K562 (cell line): ENCODE results near the gene MADCAM1. TPM values are rescaled to one million over a fixed set of nuclear protein-coding genes. Genes with fewer than 3 reads are reported as not detected.
A peak's percentile ranks its signal among the peaks of the same experiment; 100 is the strongest.

ENCODE experiments used
- CHCHD3 ChIP-seq: fragments of 250-450 bp; sonication (Bioruptor Pico); IDR thresholded peaks from 2 replicates; pipeline ENCODE4 v2.1.2; 2022; ENCODE audit warnings: mild to moderate bottlenecking
- CREM ChIP-seq: IDR thresholded peaks from 2 replicates; pipeline ENCODE4 v1.6.1; 2014; ENCODE audit warnings: antibody characterized with exemption, low read depth
- DPF2 ChIP-seq: fragments of 450-650 bp; IDR thresholded peaks from 2 replicates; pipeline ENCODE4 v1.6.1; 2016
- JUN ChIP-seq, 2 experiments: sonication (generic) in 1 of 2; formaldehyde crosslinking in 1 of 2; IDR thresholded peaks; 2 replicates each; pipeline versions ENCODE4 v1.6.1 to v1.8.0; 2012 to 2022; ENCODE audit warnings: borderline replicate concordance in 2 of 2, mild to moderate bottlenecking in 2 of 2, improper control_type of control experiment in 1 of 2, low read depth in 1 of 2, low read length in 1 of 2, missing genetic modification reagents in 1 of 2
- L3MBTL2 ChIP-seq: fragments of 450-650 bp; IDR thresholded peaks from 2 replicates; pipeline ENCODE4 v1.6.1; 2016; ENCODE audit warnings: mild to moderate bottlenecking, moderate library complexity
- NCOA2 ChIP-seq, 2 experiments: fragments of 450-650 bp; IDR thresholded peaks; 2 replicates each; pipeline ENCODE4 v1.6.1; 2018; ENCODE audit warnings: mild to moderate bottlenecking in 2 of 2, moderate library complexity in 1 of 2; ENCODE audit not compliant: partially characterized antibody in 2 of 2
- NR2C1 ChIP-seq, 2 experiments: fragments of 450-650 bp; IDR thresholded peaks; 2 replicates each; pipeline ENCODE4 v1.6.1; 2017; ENCODE audit warnings: mild to moderate bottlenecking in 2 of 2, antibody characterized with exemption in 1 of 2, inconsistent platforms in 1 of 2, missing compliant biosample characterization in 1 of 2, missing genetic modification characterization in 1 of 2
- PTRF ChIP-seq: fragments of 450-650 bp; IDR thresholded peaks from 2 replicates; pipeline ENCODE4 v1.6.1; 2016; ENCODE audit warnings: mild to moderate bottlenecking, missing genetic modification characterization, missing compliant biosample characterization
- RBM17 ChIP-seq: fragments of 200-400 bp; formaldehyde crosslinking; IDR thresholded peaks from 2 replicates; pipeline ENCODE4 v1.6.1; 2017; ENCODE audit warnings: low read depth, mild to moderate bottlenecking, low read length, borderline replicate concordance
- SMAD3 ChIP-seq: fragments of 450-650 bp; formaldehyde crosslinking; conservative IDR thresholded peaks from 2 replicates; pipeline ENCODE4 v1.4.0; 2020; ENCODE audit warnings: mild to moderate bottlenecking
- TCFL5 ChIP-seq: fragments of 250-450 bp; sonication (Bioruptor Pico); conservative IDR thresholded peaks from 2 replicates; pipeline ENCODE4 v1.6.1; 2021; ENCODE audit warnings: mild to moderate bottlenecking, moderate library complexity, matching md5 sums
- TFAM ChIP-seq: fragments of 250-450 bp; sonication (Bioruptor Pico); conservative IDR thresholded peaks from 2 replicates; pipeline ENCODE4 v1.5.0; 2021; ENCODE audit warnings: mild to moderate bottlenecking, moderate library complexity
- WHSC1 ChIP-seq: IDR thresholded peaks from one replicate; pipeline ENCODE4 v1.6.1; 2012; ENCODE audit warnings: low read length, control low read depth, inconsistent platforms
- ZKSCAN1 ChIP-seq: fragments of 150-350 bp; IDR thresholded peaks from 2 replicates; pipeline ENCODE4 v1.6.1; 2016; ENCODE audit warnings: low read depth, low read length
- ZNF224 ChIP-seq: sonication (generic); formaldehyde crosslinking; IDR thresholded peaks from 2 replicates; pipeline ENCODE4 v1.8.0; 2022; ENCODE audit warnings: mild to moderate bottlenecking, missing genetic modification reagents
- ZNF583 ChIP-seq: fragments of 250-450 bp; sonication (Bioruptor Pico); IDR thresholded peaks from 2 replicates; pipeline ENCODE4 v1.4.0; 2020
- ZNF589 ChIP-seq: fragments of 200-800 bp; sonication (Bioruptor generic); IDR thresholded peaks from 2 replicates; pipeline ENCODE4 v1.6.1; 2016; ENCODE audit warnings: low read depth, missing genetic modification characterization, missing compliant biosample characterization
- ZNF75A ChIP-seq: fragments of 450-650 bp; formaldehyde crosslinking; IDR thresholded peaks from 2 replicates; pipeline ENCODE4 v1.4.0; 2020; ENCODE audit warnings: mild to moderate bottlenecking
- polyA plus RNA-seq, 8 experiments: library from polyadenylated mRNA; depleted of rRNA in 4 of 8; stranded (reverse) in 5 of 8; unstranded in 3 of 8; fragments of >200 nt; fragmentation: Nextera tagmentation in 2 of 8; fragmentation: Illumina TruSeq in 1 of 8; extraction: Ambion mirVana in 2 of 8; extraction: Trizol in 1 of 8; gene quantifications; 2 replicates each; pipeline versions ENCODE4 v1.2.1 to v1.2.3, GENCODE V29; 2011 to 2014; ENCODE audit warnings: inconsistent platforms in 1 of 8, missing spikeins in 1 of 8
- total RNA-seq, 7 experiments: library from RNA; depleted of rRNA in 6 of 7; stranded (reverse); fragments of >200 nt in 6 of 7; fragmentation: Illumina TruSeq in 2 of 7; extraction: Trizol in 2 of 7; gene quantifications; 2 replicates each; pipeline versions ENCODE4 v1.2.1 to v1.2.3, GENCODE V29; 2011 to 2021; ENCODE audit warnings: low replicate concordance in 1 of 7
- TF ChIP-seq, protein P1 (sequence below): sonication (generic); formaldehyde crosslinking; IDR thresholded peaks from 2 replicates; pipeline ENCODE4 v1.8.0; 2022; ENCODE audit warnings: mild to moderate bottlenecking, missing genetic modification reagents
- TF ChIP-seq, protein P2 (sequence below): fragments of 450-650 bp; IDR thresholded peaks from 2 replicates; pipeline ENCODE4 v1.6.1; 2016; ENCODE audit warnings: borderline replicate concordance
- TF ChIP-seq, protein P3 (sequence below): fragments of 450-650 bp; formaldehyde crosslinking; IDR thresholded peaks from 2 replicates; pipeline ENCODE4 v1.4.0; 2020; ENCODE audit warnings: mild to moderate bottlenecking
- TF ChIP-seq, protein P4 (sequence below), 2 experiments: fragments of 450-650 bp in 1 of 2; sonication (generic) in 1 of 2; formaldehyde crosslinking in 1 of 2; IDR thresholded peaks in 1 of 2; conservative IDR thresholded peaks in 1 of 2; 2 replicates each; pipeline versions ENCODE4 v1.6.1 to v1.8.1; 2016 to 2023; ENCODE audit warnings: mild to moderate bottlenecking in 2 of 2, moderate library complexity in 2 of 2, inconsistent platforms in 1 of 2, missing genetic modification reagents in 1 of 2

Gene MADCAM1
- total and polyA plus RNA-seq, 9 of the 15 experiments (the other 6 are each of a cell fraction or from before 2014, with no cell fraction given): 0.09 to 0.36 (median 0.09) TPM; not detected in 6

DNA sequence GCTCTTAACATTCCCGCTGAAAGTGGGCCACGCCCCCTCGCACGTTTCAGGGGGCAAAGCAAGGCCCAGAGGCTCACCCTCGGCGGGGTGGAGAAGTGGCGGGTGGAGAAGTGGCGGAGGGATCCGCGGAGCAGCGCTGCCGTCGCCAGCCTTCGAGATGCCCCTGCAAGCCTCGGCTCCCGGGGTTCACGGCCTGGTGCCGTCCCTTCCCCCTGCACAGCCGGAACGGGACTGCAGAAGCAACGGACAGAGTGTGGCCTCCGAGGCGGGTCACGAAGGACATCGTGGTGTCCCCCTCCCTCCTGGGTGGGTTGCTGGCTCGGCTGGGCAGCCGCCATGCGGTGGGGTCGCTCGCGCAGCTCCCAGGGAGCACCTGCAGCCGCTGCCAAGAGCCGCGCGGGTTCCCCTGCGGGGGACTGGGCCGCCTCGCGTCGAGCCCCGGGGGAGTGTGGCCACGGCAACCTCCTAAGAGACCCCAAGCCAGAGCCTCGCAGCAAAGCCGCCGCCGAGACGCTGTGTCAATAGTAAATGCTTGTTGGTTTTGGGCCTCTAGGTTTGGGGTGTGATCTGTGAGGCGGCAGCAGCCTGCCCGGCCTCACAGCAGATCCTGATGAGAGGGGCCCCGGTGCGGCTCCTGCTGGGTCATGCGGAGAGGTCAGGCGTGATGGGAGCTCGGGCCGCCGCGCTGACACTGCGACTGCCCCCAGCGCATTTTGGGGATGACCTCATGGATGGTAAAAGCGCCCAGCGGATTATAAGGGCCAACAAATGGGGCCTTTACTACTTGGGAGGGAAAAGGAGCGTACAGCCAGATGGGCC, 16.5 kb downstream of the MADCAM1 start (continued):
- TF ChIP-seq, protein P1, sequence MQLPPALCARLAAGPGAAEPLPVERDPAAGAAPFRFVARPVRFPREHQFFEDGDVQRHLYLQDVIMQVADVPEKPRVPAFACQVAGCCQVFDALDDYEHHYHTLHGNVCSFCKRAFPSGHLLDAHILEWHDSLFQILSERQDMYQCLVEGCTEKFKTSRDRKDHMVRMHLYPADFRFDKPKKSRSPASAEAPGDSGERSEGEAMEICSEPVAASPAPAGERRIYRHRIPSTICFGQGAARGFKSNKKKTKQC: no peak
- TF ChIP-seq ZNF75A: no peak
- no peak for TF ChIP-seq JUN (IDR thresholded peaks at IDR 0.05; ENCODE audit: borderline replicate concordance, low read depth, low read length)
- 0 out of 2 replicates have a peak, but pooled peaks have one; percentile 56 for TF ChIP-seq JUN (CRISPR knock-in tag; IDR thresholded peaks at IDR 0.05; ENCODE audit: borderline replicate concordance)
- peak; percentile 56; the same call in 1 of the 2 replicates for TF ChIP-seq NR2C1 (IDR thresholded peaks at IDR 0.05)
- TF ChIP-seq NR2C1 (tag; IDR thresholded peaks at IDR 0.05): 0 out of 2 replicates have a peak, but pooled peaks have one; percentile 41
- TF ChIP-seq ZKSCAN1: no peak
- no peak for TF ChIP-seq ZNF589 (CRISPR knock-in tag)
- TF ChIP-seq CREM: no peak
- TF ChIP-seq NCOA2 (IDR thresholded peaks at IDR 0.05; ENCODE audit: partially characterized antibody in 2 of 2): no peak
- TF ChIP-seq, protein P2, sequence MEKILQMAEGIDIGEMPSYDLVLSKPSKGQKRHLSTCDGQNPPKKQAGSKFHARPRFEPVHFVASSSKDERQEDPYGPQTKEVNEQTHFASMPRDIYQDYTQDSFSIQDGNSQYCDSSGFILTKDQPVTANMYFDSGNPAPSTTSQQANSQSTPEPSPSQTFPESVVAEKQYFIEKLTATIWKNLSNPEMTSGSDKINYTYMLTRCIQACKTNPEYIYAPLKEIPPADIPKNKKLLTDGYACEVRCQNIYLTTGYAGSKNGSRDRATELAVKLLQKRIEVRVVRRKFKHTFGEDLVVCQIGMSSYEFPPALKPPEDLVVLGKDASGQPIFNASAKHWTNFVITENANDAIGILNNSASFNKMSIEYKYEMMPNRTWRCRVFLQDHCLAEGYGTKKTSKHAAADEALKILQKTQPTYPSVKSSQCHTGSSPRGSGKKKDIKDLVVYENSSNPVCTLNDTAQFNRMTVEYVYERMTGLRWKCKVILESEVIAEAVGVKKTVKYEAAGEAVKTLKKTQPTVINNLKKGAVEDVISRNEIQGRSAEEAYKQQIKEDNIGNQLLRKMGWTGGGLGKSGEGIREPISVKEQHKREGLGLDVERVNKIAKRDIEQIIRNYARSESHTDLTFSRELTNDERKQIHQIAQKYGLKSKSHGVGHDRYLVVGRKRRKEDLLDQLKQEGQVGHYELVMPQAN: no peak
- TF ChIP-seq L3MBTL2: peak; percentile 26; the same call in 1 of the 2 replicates
- TF ChIP-seq CHCHD3: no peak
- TF ChIP-seq PTRF (tag): no peak
- TF ChIP-seq, protein P3, sequence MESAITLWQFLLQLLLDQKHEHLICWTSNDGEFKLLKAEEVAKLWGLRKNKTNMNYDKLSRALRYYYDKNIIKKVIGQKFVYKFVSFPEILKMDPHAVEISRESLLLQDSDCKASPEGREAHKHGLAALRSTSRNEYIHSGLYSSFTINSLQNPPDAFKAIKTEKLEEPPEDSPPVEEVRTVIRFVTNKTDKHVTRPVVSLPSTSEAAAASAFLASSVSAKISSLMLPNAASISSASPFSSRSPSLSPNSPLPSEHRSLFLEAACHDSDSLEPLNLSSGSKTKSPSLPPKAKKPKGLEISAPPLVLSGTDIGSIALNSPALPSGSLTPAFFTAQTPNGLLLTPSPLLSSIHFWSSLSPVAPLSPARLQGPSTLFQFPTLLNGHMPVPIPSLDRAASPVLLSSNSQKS (CRISPR knock-in tag): no peak
- TF ChIP-seq TCFL5: no peak
- 0 out of 2 replicates have a peak, but pooled peaks have one; percentile 15 for TF ChIP-seq DPF2
- TF ChIP-seq WHSC1: no peak
- TF ChIP-seq SMAD3 (CRISPR knock-in tag): no peak
- TF ChIP-seq, protein P4, sequence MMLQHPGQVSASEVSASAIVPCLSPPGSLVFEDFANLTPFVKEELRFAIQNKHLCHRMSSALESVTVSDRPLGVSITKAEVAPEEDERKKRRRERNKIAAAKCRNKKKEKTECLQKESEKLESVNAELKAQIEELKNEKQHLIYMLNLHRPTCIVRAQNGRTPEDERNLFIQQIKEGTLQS (IDR thresholded peaks at IDR 0.05): peak; percentile 73
- TF ChIP-seq, protein P4 (CRISPR knock-in tag; conservative IDR thresholded peaks at IDR 0.05): no peak
- no peak for TF ChIP-seq RBM17
- TF ChIP-seq ZNF583 (CRISPR knock-in tag): no peak
- no peak for TF ChIP-seq TFAM
- TF ChIP-seq ZNF224 (CRISPR knock-in tag): no peak
- TF ChIP-seq, all 486 proteins: peak for 26
